ENCODE data around the gene ELL.
A peak's percentile ranks its signal among the peaks of the same experiment; 100 is the strongest.
"Not testable (repeated sequence)": the region's sequence is repeated elsewhere in the genome, so short reads cannot be mapped to it uniquely, and the experiment has no call there.

The ELL gene

GRCh38 chr19:18521692-18522123 lies at the start of gene ELL:
ELL (minus strand) TSS chr19:18522070; CDS start chr19:18522055, 15 bp downstream.
- no peak for DNase-seq

GRCh38 chr19:18568367-18568766 lies 46.5 kb upstream of the ELL start:
- DNase-seq = no peak

- DNase-seq = no peak
These were observed 45.1 kb upstream of the ELL start for GRCh38 chr19:18566953-18567352.

- no peak for DNase-seq
These were observed 40.2 kb upstream of the ELL start for GRCh38 chr19:18562086-18562485.

GRCh38 chr19:18559685-18560084 lies 37.8 kb upstream of the ELL start:
- no peak for DNase-seq

GRCh38 chr19:18558604-18559003 lies 36.7 kb upstream of the ELL start:
- no peak for DNase-seq

- no peak for DNase-seq
These were observed 36.3 kb upstream of the ELL start for GRCh38 chr19:18558202-18558555.

- peak; percentile 95 for DNase-seq
These were observed 35.7 kb upstream of the ELL start, which contains the start of gene KXD1 for GRCh38 chr19:18557411-18558201. KXD1 (plus strand) TSS chr19:18557870; CDS start chr19:18562057, 4,187 bp downstream.

- DNase-seq = no peak
These were observed 29.8 kb upstream of the ELL start for GRCh38 chr19:18551631-18552030.

- peak; percentile 52 for DNase-seq
These were observed 22.1 kb upstream of the ELL start for GRCh38 chr19:18543814-18544475.

GRCh38 chr19:18542941-18543813 lies 21.3 kb upstream of the ELL start, which contains the start of gene FKBP8:
FKBP8 (minus strand) TSS chr19:18543573; CDS start chr19:18541970, 1,603 bp downstream.
- DNase-seq = peak; percentile 53

- DNase-seq = no peak
These were observed 20.4 kb upstream of the ELL start for GRCh38 chr19:18541992-18542940.

GRCh38 chr19:18541258-18541991 lies 19.6 kb upstream of the ELL start:
- no peak for DNase-seq

GRCh38 chr19:18540200-18540599 lies 18.3 kb upstream of the ELL start:
- DNase-seq = not testable (repeated sequence)

GRCh38 chr19:18539372-18539771 lies 17.5 kb upstream of the ELL start:
- no peak for DNase-seq

- no peak for DNase-seq
These were observed 16.2 kb upstream of the ELL start for GRCh38 chr19:18538115-18538514.

GRCh38 chr19:18537431-18537830 lies 15.6 kb upstream of the ELL start:
- no peak for DNase-seq

- DNase-seq = no peak
These were observed 14.6 kb upstream of the ELL start for GRCh38 chr19:18536475-18536874.

GRCh38 chr19:18533058-18533457 lies 11.2 kb upstream of the ELL start:
- no peak for DNase-seq

GRCh38 chr19:18532168-18532890 lies 10.5 kb upstream of the ELL start:
- DNase-seq = no peak

- DNase-seq = no peak
These were observed 9.6 kb upstream of the ELL start for GRCh38 chr19:18531485-18531884.
